Activated CD8-positive, alpha-beta T cell treated with anti-CD3 and anti-CD28 coated beads, Interleukin-2, amount 10 ng/mL, durations not matched to agents 7 days and 5 days (primary cell): ENCODE results near the gene MEGF6. TPM values are rescaled to one million over a fixed set of nuclear protein-coding genes. Genes with fewer than 3 reads are reported as not detected.

Experiments used
- ATAC-seq: fragments of 150-1000 bp; cut with Tn5 transposase; one replicate; pipeline ENCODE4 v1.10.0; 2021; ENCODE audit warnings: moderate library complexity
- CTCF ChIA-PET: fragments of 350-600 bp; sonication (Branson Sonifier 250); formaldehyde crosslinking; loops from one replicate; lab custom pipeline; 2021; ENCODE audit warnings: antibody characterized with exemption; lab: Charles Lee
- POLR2A ChIA-PET: fragments of 350-600 bp; sonication (Branson Sonifier 250); formaldehyde crosslinking; loops from one replicate; lab custom pipeline; 2021; ENCODE audit warnings: antibody characterized with exemption; lab: Charles Lee
- DNase-seq: peaks from one replicate; pipeline ENCODE4 v3.0.0-alpha.2; 2020
- H3K27ac Mint-ChIP-seq: one replicate; pipeline ENCODE4 v1.8.0; 2021; ENCODE audit warnings: mild to moderate bottlenecking, mixed read lengths
- H3K27me3 Mint-ChIP-seq: one replicate; pipeline ENCODE4 v1.8.0; 2021; ENCODE audit warnings: low read depth, mixed read lengths
- H3K36me3 Mint-ChIP-seq: one replicate; pipeline ENCODE4 v1.8.0; 2021; ENCODE audit warnings: low read depth, mixed read lengths
- H3K4me1 Mint-ChIP-seq: one replicate; pipeline ENCODE4 v1.8.0; 2021; ENCODE audit warnings: low read depth, mixed read lengths
- H3K4me3 Mint-ChIP-seq: one replicate; pipeline ENCODE4 v1.8.0; 2021; ENCODE audit warnings: mild to moderate bottlenecking, mixed read lengths
- H3K9me3 Mint-ChIP-seq: one replicate; pipeline ENCODE4 v1.8.0; 2022; ENCODE audit warnings: mixed read lengths; ENCODE audit not compliant: insufficient read depth
- total RNA-seq, 2 experiments: library from RNA; stranded (reverse); gene quantifications; one replicate each; pipeline ENCODE4 v1.2.3, GENCODE V29; 2021

Gene MEGF6
- total RNA-seq, 2 experiments from 2014 or later: 7.1 to 8.3 TPM

GRCh38 chr1:3501856-3502640 lies 109.3 kb downstream of the MEGF6 start:
- CTCF ChIA-PET: no interaction called here
- ATAC-seq (no peak), DNase-seq (peak; percentile 33)
- H3K4me3 Mint-ChIP-seq: no peak overlapping the region
- no peaks in the 10 kb centered on the region for H3K4me1 Mint-ChIP-seq
- H3K27ac Mint-ChIP-seq: no peak overlapping the region
- POLR2A ChIA-PET: no interaction called here
- H3K27me3 Mint-ChIP-seq: no peaks in the 10 kb centered on the region
- H3K9me3 Mint-ChIP-seq: no peaks in the 10 kb centered on the region
- no peaks in the 10 kb centered on the region for H3K36me3 Mint-ChIP-seq

GRCh38 chr1:3501437-3501836 lies 109.9 kb downstream of the MEGF6 start:
- H3K4me1 Mint-ChIP-seq: no peaks in the 10 kb centered on the region
- ATAC-seq: no peak

GRCh38 chr1:3500265-3500835 lies 111.0 kb downstream of the MEGF6 start:
- no peak overlapping the region for H3K4me3 Mint-ChIP-seq
- CTCF ChIA-PET: no interaction called here
- POLR2A ChIA-PET: no interaction called here
- H3K36me3 Mint-ChIP-seq: no peaks in the 10 kb centered on the region
- H3K27me3 Mint-ChIP-seq: no peaks in the 10 kb centered on the region
- no peaks in the 10 kb centered on the region for H3K4me1 Mint-ChIP-seq
- ATAC-seq (no peak), DNase-seq (no peak)
- no peaks in the 10 kb centered on the region for H3K9me3 Mint-ChIP-seq
- no peak overlapping the region for H3K27ac Mint-ChIP-seq

More at GRCh38 chr1:3501437-3501836, 109.9 kb downstream of the MEGF6 start:
- POLR2A ChIA-PET: no interaction called here
- CTCF ChIA-PET: no interaction called here
- no peak overlapping the region for H3K27ac Mint-ChIP-seq
- H3K9me3 Mint-ChIP-seq: no peaks in the 10 kb centered on the region
- H3K36me3 Mint-ChIP-seq: no peaks in the 10 kb centered on the region
- H3K27me3 Mint-ChIP-seq: no peaks in the 10 kb centered on the region
- DNase-seq: no peak
- H3K4me3 Mint-ChIP-seq: no peak overlapping the region

- Mint-ChIP-seq H3K27me3 (no peaks in the 10 kb centered on the region), H3K9me3 (no peaks in the 10 kb centered on the region), H3K27ac (no peak overlapping the region), H3K4me3 (no peak overlapping the region), H3K36me3 (no peaks in the 10 kb centered on the region), H3K4me1 (no peaks in the 10 kb centered on the region)
- no peak for DNase-seq
- ChIA-PET POLR2A (no interaction called here), CTCF (no interaction called here)
- ATAC-seq: no peak
These were observed 111.7 kb downstream of the MEGF6 start for GRCh38 chr1:3499611-3500010.

GRCh38 chr1:3498986-3499385 lies 112.3 kb downstream of the MEGF6 start:
- DNase-seq (no peak), ATAC-seq (no peak)
- Mint-ChIP-seq H3K4me3 (no peak overlapping the region), H3K27me3 (no peaks in the 10 kb centered on the region), H3K27ac (no peak overlapping the region), H3K4me1 (no peaks in the 10 kb centered on the region), H3K36me3 (no peaks in the 10 kb centered on the region), H3K9me3 (no peaks in the 10 kb centered on the region)
- CTCF ChIA-PET: interaction anchor here (0.7 kb wide), 1 partner anchor 121 kb away, joined by 3 read pairs; no protein-coding TSS in a partner anchor
- POLR2A ChIA-PET: no interaction called here

GRCh38 chr1:3498246-3498930 lies 112.9 kb downstream of the MEGF6 start:
- ChIA-PET CTCF (interaction anchor here (0.7 kb wide), 1 partner anchor 121 kb away, joined by 3 read pairs; no protein-coding TSS in a partner anchor), POLR2A (no interaction called here)
- Mint-ChIP-seq H3K9me3 (no peaks in the 10 kb centered on the region), H3K27me3 (no peaks in the 10 kb centered on the region), H3K4me3 (no peak overlapping the region), H3K36me3 (no peaks in the 10 kb centered on the region), H3K4me1 (no peaks in the 10 kb centered on the region), H3K27ac (no peak overlapping the region)
- ATAC-seq (no peak), DNase-seq (no peak)

- Mint-ChIP-seq H3K27ac (no peak overlapping the region), H3K36me3 (no peaks in the 10 kb centered on the region), H3K4me3 (no peak overlapping the region), H3K4me1 (no peaks in the 10 kb centered on the region), H3K27me3 (no peaks in the 10 kb centered on the region), H3K9me3 (no peaks in the 10 kb centered on the region)
- POLR2A ChIA-PET: no interaction called here
- DNase-seq (no peak), ATAC-seq (no peak)
- CTCF ChIA-PET: no interaction called here
These were observed 113.8 kb downstream of the MEGF6 start for GRCh38 chr1:3497521-3497920.

GRCh38 chr1:3496916-3497315 lies 114.4 kb downstream of the MEGF6 start:
- ATAC-seq (no peak), DNase-seq (no peak)
- no peaks in the 10 kb centered on the region for H3K36me3 Mint-ChIP-seq
- H3K27me3 Mint-ChIP-seq: no peaks in the 10 kb centered on the region
- no peak overlapping the region for H3K27ac Mint-ChIP-seq
- CTCF ChIA-PET: no interaction called here
- no peaks in the 10 kb centered on the region for H3K9me3 Mint-ChIP-seq
- H3K4me3 Mint-ChIP-seq: no peak overlapping the region
- POLR2A ChIA-PET: no interaction called here
- no peaks in the 10 kb centered on the region for H3K4me1 Mint-ChIP-seq

- DNase-seq (no peak), ATAC-seq (no peak)
- no peak overlapping the region for H3K27ac Mint-ChIP-seq
- H3K36me3 Mint-ChIP-seq: no peaks in the 10 kb centered on the region
- ChIA-PET CTCF (no interaction called here), POLR2A (no interaction called here)
- H3K4me1 Mint-ChIP-seq: peaks cover 5% of the 10 kb centered on the region
- no peaks in the 10 kb centered on the region for H3K9me3 Mint-ChIP-seq
- no peaks in the 10 kb centered on the region for H3K27me3 Mint-ChIP-seq
- H3K4me3 Mint-ChIP-seq: no peak overlapping the region
These were observed 115.2 kb downstream of the MEGF6 start for GRCh38 chr1:3495776-3496745.

- Mint-ChIP-seq H3K36me3 (no peaks in the 10 kb centered on the region), H3K4me3 (no peak overlapping the region), H3K9me3 (no peaks in the 10 kb centered on the region), H3K27me3 (no peaks in the 10 kb centered on the region), H3K27ac (no peak overlapping the region), H3K4me1 (peaks cover 5% of the 10 kb centered on the region)
- POLR2A ChIA-PET: no interaction called here
- ATAC-seq: no peak
- no peak for DNase-seq
- CTCF ChIA-PET: no interaction called here
These were observed 116.7 kb downstream of the MEGF6 start for GRCh38 chr1:3494321-3495308.
